Kidney (tissue), 14 donors: ENCODE measurements around the gene PBX3. TPM values are rescaled to one million over a fixed set of nuclear protein-coding genes. Genes with fewer than 3 reads are reported as not detected.

Experiments
- DNase-seq, 5 donors: peaks; one replicate each; pipeline ENCODE4 v3.0.0-alpha.2; 2013 to 2020
- FAIRE-seq: peaks from 2 replicates; lab custom pipeline; 2012; peaks lifted over from hg19 to GRCh38; lab: Jason Lieb, UNC
- H3K27ac ChIP-seq, 2 donors: one replicate each; pipeline ENCODE4 v1.7.0; 2013; ENCODE audit warnings: low read depth in 2 of 2, low read length in 2 of 2, inconsistent platforms in 1 of 2
- H3K27me3 ChIP-seq: one replicate; pipeline ENCODE4 v1.7.1; 2013; ENCODE audit warnings: low read length, inconsistent platforms; ENCODE audit not compliant: control insufficient read depth, insufficient read depth
- H3K36me3 ChIP-seq, 3 donors: one replicate each; pipeline versions ENCODE4 v1.7.0 to v1.7.1; 2013; ENCODE audit warnings: low read length in 3 of 3, control low read depth in 1 of 3, inconsistent platforms in 1 of 3; ENCODE audit not compliant: insufficient read depth in 3 of 3, control insufficient read depth in 2 of 3
- H3K4me1 ChIP-seq, 3 donors: one replicate each; pipeline versions ENCODE4 v1.7.0 to v1.7.1; 2013; ENCODE audit warnings: low read length in 3 of 3, inconsistent platforms in 1 of 3, low read depth in 1 of 3; ENCODE audit not compliant: control insufficient read depth in 2 of 3, insufficient read depth in 2 of 3
- H3K4me3 ChIP-seq, 3 donors: one replicate each; pipeline versions ENCODE4 v1.7.0 to v1.8.1; 2013; ENCODE audit warnings: low read length in 3 of 3, control low read depth in 1 of 3, inconsistent platforms in 1 of 3
- H3K9ac ChIP-seq, 3 donors: one replicate each; pipeline versions ENCODE4 v1.7.0 to v1.7.1; 2013; ENCODE audit warnings: low read length in 3 of 3, control low read depth in 1 of 3, inconsistent platforms in 1 of 3
- H3K9me3 ChIP-seq, 3 donors: one replicate each; pipeline versions ENCODE4 v1.7.0 to v1.7.1; 2013; ENCODE audit warnings: low read length in 3 of 3, control low read depth in 1 of 3, inconsistent platforms in 1 of 3; ENCODE audit not compliant: control insufficient read depth in 2 of 3, insufficient read depth in 1 of 3
- CTCF ChIP-seq: IDR thresholded peaks from 3 replicates; pipeline ENCODE4 v1.5.1; 2012; ENCODE audit warnings: mild to moderate bottlenecking, moderate library complexity, borderline replicate concordance; ENCODE audit not compliant: insufficient read depth; ENCODE audit errors: extremely low read depth
- intact Hi-C: fragments of 100-400 bp; cut with DNase I; formaldehyde crosslinking; loops from one replicate; pipeline ENCODE4 v1.11.1; 2022
- polyA plus RNA-seq: library from polyadenylated mRNA; stranded (reverse); fragments of 350-450 nt; fragmentation: Illumina TruSeq; extraction: RNeasy Lipid Tissue Mini Kit (QIAGEN cat#74804); gene quantifications from one replicate; pipeline ENCODE4 v1.2.3, GENCODE V29; 2014; ENCODE audit warnings: low read depth, low replicate concordance; ENCODE audit not compliant: insufficient read depth
- total RNA-seq: library from RNA; stranded (reverse); fragmentation: NEBNext Ultra II Directional; extraction: Animal tissue kit (Norgen Biotek cat#: 25700); gene quantifications from one replicate; pipeline ENCODE4 v1.2.1, GENCODE V29; 2021
- donor health status: control.
- donor health status: control.
- donor health status: control.
- donor health status: control.
- donor health status: control.
- donor health status: DM: yes; HTN: yes; CAD: no.
- donor health status: Normal renal cell carcinoma (clear cell type).

Gene PBX3
- total and polyA plus RNA-seq, 2 donors from 2014 or later: 10.2 to 23.6 TPM

DNA sequence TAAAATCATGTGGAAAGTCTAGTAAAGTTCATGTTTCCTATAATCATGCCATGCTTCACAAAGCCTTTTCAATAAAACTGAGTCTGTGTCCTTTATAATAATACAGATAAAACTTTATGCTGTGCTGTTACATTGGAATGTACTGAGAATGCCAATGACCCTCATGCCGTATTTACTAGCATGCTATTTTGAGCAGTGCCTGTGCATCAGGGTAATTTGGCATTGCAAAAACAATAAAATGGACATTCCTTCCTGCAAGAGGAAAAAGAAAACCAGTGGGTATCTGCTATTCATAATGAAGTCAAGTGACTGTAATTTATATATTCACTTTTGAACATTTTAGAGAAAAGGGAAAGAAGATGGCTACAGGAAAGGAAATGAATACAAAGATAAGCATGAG, 159.0 kb downstream of the PBX3 start:
- no peak for FAIRE-seq
- no peak for DNase-seq
- Histone ChIP-seq H3K4me1 (no peaks in the 10 kb centered on the region), H3K27ac (no peak overlapping the region), H3K27me3 (no peaks in the 10 kb centered on the region), H3K4me3 (no peak overlapping the region), H3K9me3 (no peaks in the 10 kb centered on the region), H3K36me3 (no peaks in the 10 kb centered on the region), H3K9ac (no peak overlapping the region)
- intact Hi-C loops: no loop called here
- no peak for TF ChIP-seq CTCF

DNA sequence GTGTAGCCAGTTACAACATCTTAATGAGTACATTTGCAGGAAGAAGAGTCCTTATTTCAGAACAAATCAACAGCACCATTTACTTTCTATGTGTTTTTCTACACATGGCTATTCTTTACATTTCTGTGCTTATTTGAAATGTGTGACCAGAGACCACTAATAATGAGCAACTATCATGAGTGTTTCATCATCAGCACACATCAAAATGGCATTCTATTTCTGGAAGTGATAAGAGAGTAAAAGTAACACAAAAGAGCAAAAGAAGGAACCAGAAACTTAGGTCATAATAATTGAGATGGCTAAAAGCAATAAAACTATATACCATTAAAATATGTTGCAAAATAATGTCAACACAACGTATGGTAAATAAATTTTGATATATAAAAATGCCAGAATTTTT, 159.7 kb downstream of the PBX3 start:
- TF ChIP-seq CTCF: no peak
- intact Hi-C loops: no loop called here
- no peaks in the 10 kb centered on the region for H3K27me3 ChIP-seq
- no peaks in the 10 kb centered on the region for H3K36me3 ChIP-seq
- H3K4me3 ChIP-seq: no peak overlapping the region
- DNase-seq: no peak
- H3K27ac ChIP-seq: no peak overlapping the region
- no peaks in the 10 kb centered on the region for H3K4me1 ChIP-seq
- no peaks in the 10 kb centered on the region for H3K9me3 ChIP-seq
- no peak for FAIRE-seq
- no peak overlapping the region for H3K9ac ChIP-seq

- H3K9me3 ChIP-seq: no peaks in the 10 kb centered on the region
- H3K9ac ChIP-seq: no peak overlapping the region
- DNase-seq (no peak), FAIRE-seq (no peak)
- H3K4me3 ChIP-seq: no peak overlapping the region
- no peaks in the 10 kb centered on the region for H3K27me3 ChIP-seq
- intact Hi-C loops: no loop called here
- H3K4me1 ChIP-seq: no peaks in the 10 kb centered on the region
- no peak overlapping the region for H3K27ac ChIP-seq
- TF ChIP-seq CTCF: no peak
- H3K36me3 ChIP-seq: no peaks in the 10 kb centered on the region
Observed at GRCh38 chr9:125908136-125908535, 161.0 kb downstream of the PBX3 start.

GRCh38 chr9:125908966-125909365, 161.8 kb downstream of the PBX3 start:
- no peak for TF ChIP-seq CTCF
- no peak for FAIRE-seq
- Histone ChIP-seq H3K4me3 (no peak overlapping the region), H3K27ac (no peak overlapping the region), H3K9ac (no peak overlapping the region), H3K36me3 (no peaks in the 10 kb centered on the region), H3K27me3 (no peaks in the 10 kb centered on the region), H3K4me1 (no peaks in the 10 kb centered on the region), H3K9me3 (no peaks in the 10 kb centered on the region)
- no peak for DNase-seq
- intact Hi-C loops: no loop called here
